GM23248 (cell line): ENCODE results near the gene STARD4. TPM values are rescaled to one million over a fixed set of nuclear protein-coding genes. Genes with fewer than 3 reads are reported as not detected.

ENCODE experiments used
- DNase-seq: peaks from one replicate; pipeline ENCODE4 v3.0.0-alpha.2; 2015
- H2AFZ ChIP-seq: fragments of 200-600 bp; sonication (generic); 2 replicates; pipeline ENCODE4 v1.6.1; 2016; ENCODE audit warnings: antibody characterized with exemption
- H3F3A ChIP-seq: fragments of 200-600 bp; sonication (generic); 2 replicates; pipeline ENCODE4 v1.6.1; 2016; ENCODE audit warnings: mild to moderate bottlenecking, antibody characterized with exemption, mixed run types; ENCODE audit not compliant: insufficient read depth
- H3K27ac ChIP-seq: fragments of 200-600 bp; sonication (generic); 2 replicates; pipeline ENCODE4 v1.5.1; 2016; ENCODE audit warnings: mild to moderate bottlenecking
- H3K27me3 ChIP-seq: fragments of 200-600 bp; sonication (generic); replicated peaks from 2 replicates; pipeline ENCODE4 v1.6.1; 2016; ENCODE audit warnings: mild to moderate bottlenecking; ENCODE audit not compliant: insufficient read depth
- H3K36me3 ChIP-seq: fragments of 200-600 bp; sonication (generic); 2 replicates; pipeline ENCODE4 v1.6.1; 2016; ENCODE audit warnings: low read depth, mild to moderate bottlenecking
- H3K4me1 ChIP-seq: fragments of 200-600 bp; sonication (generic); 2 replicates; pipeline ENCODE4 v1.6.1; 2016; ENCODE audit warnings: mild to moderate bottlenecking; ENCODE audit not compliant: insufficient read depth
- H3K4me2 ChIP-seq: fragments of 200-600 bp; sonication (generic); one replicate; pipeline ENCODE4 v1.6.1; 2016; ENCODE audit warnings: mild to moderate bottlenecking; ENCODE audit not compliant: unreplicated experiment
- H3K4me3 ChIP-seq: fragments of 200-600 bp; sonication (generic); 2 replicates; pipeline ENCODE4 v1.5.1; 2016; ENCODE audit warnings: mild to moderate bottlenecking
- H3K79me2 ChIP-seq: fragments of 200-600 bp; sonication (generic); 2 replicates; pipeline ENCODE4 v1.6.1; 2016; ENCODE audit warnings: mild to moderate bottlenecking; ENCODE audit not compliant: insufficient read depth
- H3K9ac ChIP-seq: fragments of 200-600 bp; sonication (generic); 2 replicates; pipeline ENCODE4 v1.6.1; 2016; ENCODE audit warnings: mild to moderate bottlenecking
- H3K9me2 ChIP-seq: fragments of 200-600 bp; sonication (generic); 2 replicates; pipeline ENCODE4 v1.6.1; 2016; ENCODE audit warnings: mixed run types, mild to moderate bottlenecking, moderate library complexity; ENCODE audit not compliant: insufficient read depth
- H3K9me3 ChIP-seq: fragments of 200-600 bp; sonication (generic); one replicate; pipeline ENCODE4 v1.6.1; 2017; ENCODE audit warnings: low read depth
- H4K20me1 ChIP-seq: fragments of 200-600 bp; sonication (generic); 2 replicates; pipeline ENCODE4 v1.6.0; 2016; ENCODE audit not compliant: insufficient read depth
- EZH2 ChIP-seq: fragments of 200-600 bp; sonication (generic); IDR thresholded peaks from 2 replicates; pipeline ENCODE4 v1.6.1; 2018; ENCODE audit warnings: antibody characterized with exemption, mild to moderate bottlenecking; ENCODE audit not compliant: insufficient read depth, poor library complexity, severe bottlenecking
- EZH2phosphoT487 ChIP-seq: fragments of 200-600 bp; sonication (generic); IDR thresholded peaks from 2 replicates; pipeline ENCODE4 v1.6.1; 2018; ENCODE audit warnings: antibody characterized with exemption, moderate library complexity, mild to moderate bottlenecking, low read depth; ENCODE audit not compliant: insufficient read depth
- WGBS, 2 experiments: methylation state at CpG; one replicate each; pipeline ENCODE4 v1.1.6; 2015 to 2017; ENCODE audit warnings: low lambda C conversion rate in 2 of 2, low coverage in 1 of 2; ENCODE audit errors: missing lambda C conversion rate in 2 of 2; 5-methylcytosine and 5-hydroxymethylcytosine counted together
- in situ Hi-C: fragments of 300-500 bp; cut with MboI; formaldehyde crosslinking; loops from 2 replicates; pipeline ENCODE4 v1.15.0; 2020
- polyA plus RNA-seq: library from polyadenylated mRNA; unstranded; fragments of >200 nt; fragmentation: Nextera tagmentation; extraction: Ambion mirVana; gene quantifications from 2 replicates; pipeline ENCODE4 v1.2.1, GENCODE V29; 2016
- total RNA-seq: library from RNA; depleted of rRNA; stranded (reverse); fragments of >200 nt; shearing (Covaris generic); gene quantifications from 2 replicates; pipeline ENCODE4 v1.2.3, GENCODE V29; 2014

STARD4 gene
- total and polyA plus RNA-seq, 2 experiments from 2014 or later, result 21.1 to 45.3 TPM

GRCh38 chr5:111486055-111486454 lies 26.3 kb downstream of the STARD4 start:
- Histone ChIP-seq H3K4me3 (no peak overlapping the region), H3K9me2 (no peaks in the 10 kb centered on the region), H3F3A (no peaks in the 10 kb centered on the region), H3K36me3 (no peaks in the 10 kb centered on the region), H3K4me2 (no peak overlapping the region), H3K4me1 (0 out of 2 replicates have a peak, but pooled peaks cover 6% of the 10 kb centered on the region), H2AFZ (peak overlapping the region; percentile 50), H3K9ac (0 out of 2 replicates have a peak overlapping the region, but pooled peaks have one; percentile 2), H3K27me3 (no peaks in the 10 kb centered on the region), H3K27ac (no peak overlapping the region), H3K9me3 (no peaks in the 10 kb centered on the region), H3K79me2 (no peaks in the 10 kb centered on the region), H4K20me1 (no peaks in the 10 kb centered on the region)
- 54 to 60% methylated on average over 2 of the region's 2 CpGs for WGBS, 2 experiments
- TF ChIP-seq EZH2 (no peak), EZH2phosphoT487 (no peak)
- DNase-seq, result peak; percentile 12
- in situ Hi-C loops, result no loop called here

DNA sequence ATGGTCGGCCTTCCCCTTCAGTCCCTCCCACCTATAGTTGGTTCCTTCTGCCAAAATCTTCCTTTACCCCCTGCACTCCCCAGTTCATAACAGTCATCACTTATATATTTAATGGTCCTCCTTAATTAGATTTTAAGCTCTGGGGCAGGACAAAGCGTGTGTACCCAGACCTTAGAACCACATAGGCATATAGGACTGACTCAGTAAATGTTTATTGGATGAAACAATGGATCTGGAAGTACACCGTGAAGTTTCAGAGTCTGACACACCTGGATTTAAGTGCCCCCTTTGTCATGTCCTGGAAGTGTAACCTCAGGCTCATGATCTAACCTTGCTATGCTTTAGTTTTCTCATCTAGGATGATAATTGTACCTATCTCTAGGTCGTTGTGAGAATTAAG lies 32.0 kb downstream of the STARD4 start:
- Histone ChIP-seq H3K4me2 (no peak overlapping the region), H3K27me3 (no peaks in the 10 kb centered on the region), H3F3A (no peaks in the 10 kb centered on the region), H2AFZ (no peak overlapping the region), H3K79me2 (no peaks in the 10 kb centered on the region), H4K20me1 (no peaks in the 10 kb centered on the region), H3K9me2 (no peaks in the 10 kb centered on the region), H3K9ac (no peak overlapping the region), H3K9me3 (no peaks in the 10 kb centered on the region), H3K4me1 (no peaks in the 10 kb centered on the region), H3K36me3 (no peaks in the 10 kb centered on the region), H3K4me3 (no peak overlapping the region), H3K27ac (no peak overlapping the region)
- TF ChIP-seq EZH2 (no peak), EZH2phosphoT487 (no peak)
- no peak for DNase-seq
- WGBS, 2 experiments, result 63 to 66% methylated on average over 4 of the region's 4 CpGs
- in situ Hi-C loops, result no loop called here

GRCh38 chr5:111478898-111479297 lies 33.4 kb downstream of the STARD4 start:
- H3K9me2 ChIP-seq, result no peaks in the 10 kb centered on the region
- no peak overlapping the region for H2AFZ ChIP-seq
- no peak overlapping the region for H3K27ac ChIP-seq
- H3K36me3 ChIP-seq, result no peaks in the 10 kb centered on the region
- no peak overlapping the region for H3K4me3 ChIP-seq
- H3K4me2 ChIP-seq, result no peak overlapping the region
- H3K9ac ChIP-seq, result no peak overlapping the region
- H3K27me3 ChIP-seq, result no peaks in the 10 kb centered on the region
- TF ChIP-seq EZH2, result no peak
- no peak for TF ChIP-seq EZH2phosphoT487
- H3K4me1 ChIP-seq, result no peaks in the 10 kb centered on the region
- no peaks in the 10 kb centered on the region for H3K9me3 ChIP-seq
- 85 to 93% methylated on average over 2 of the region's 2 CpGs for WGBS, 2 experiments
- no peaks in the 10 kb centered on the region for H4K20me1 ChIP-seq
- DNase-seq, result no peak
- no peaks in the 10 kb centered on the region for H3K79me2 ChIP-seq
- H3F3A ChIP-seq, result no peaks in the 10 kb centered on the region
- in situ Hi-C loops, result no loop called here

GRCh38 chr5:111478266-111478665 lies 34.1 kb downstream of the STARD4 start:
- TF ChIP-seq EZH2phosphoT487 (no peak), EZH2 (no peak)
- Histone ChIP-seq H3K4me2 (no peak overlapping the region), H4K20me1 (no peaks in the 10 kb centered on the region), H3K27me3 (no peaks in the 10 kb centered on the region), H3K36me3 (no peaks in the 10 kb centered on the region), H3K4me1 (no peaks in the 10 kb centered on the region), H3K9ac (no peak overlapping the region), H3K9me3 (no peaks in the 10 kb centered on the region), H3K9me2 (no peaks in the 10 kb centered on the region), H2AFZ (no peak overlapping the region), H3F3A (no peaks in the 10 kb centered on the region), H3K4me3 (no peak overlapping the region), H3K27ac (no peak overlapping the region), H3K79me2 (no peaks in the 10 kb centered on the region)
- DNase-seq, result peak; percentile 27
- WGBS, 2 experiments, result 68 to 79% methylated on average over 1 of the region's 1 CpG
- in situ Hi-C loops, result no loop called here

- in situ Hi-C loops, result no loop called here
- Histone ChIP-seq H3K4me2 (no peak overlapping the region), H3K79me2 (no peaks in the 10 kb centered on the region), H3K27ac (no peak overlapping the region), H3K27me3 (no peaks in the 10 kb centered on the region), H3K4me3 (no peak overlapping the region), H3K9me3 (no peaks in the 10 kb centered on the region), H3K9me2 (no peaks in the 10 kb centered on the region), H3K4me1 (no peaks in the 10 kb centered on the region), H4K20me1 (no peaks in the 10 kb centered on the region), H3K9ac (no peak overlapping the region), H3F3A (no peaks in the 10 kb centered on the region), H2AFZ (no peak overlapping the region), H3K36me3 (no peaks in the 10 kb centered on the region)
- no peak for DNase-seq
- TF ChIP-seq EZH2phosphoT487, result no peak
- TF ChIP-seq EZH2, result no peak
- WGBS, 2 experiments, result 52 to 57% methylated on average over 3 of the region's 3 CpGs
Observed at GRCh38 chr5:111472579-111472978, 39.8 kb downstream of the STARD4 start.
